Measurements from ENCODE around the gene PVALB. TPM values are rescaled to one million over a fixed set of nuclear protein-coding genes. Genes with fewer than 3 reads are reported as not detected.

PVALB gene
- total RNA-seq, 1 experiment from 2014 or later = not detected

DNA sequence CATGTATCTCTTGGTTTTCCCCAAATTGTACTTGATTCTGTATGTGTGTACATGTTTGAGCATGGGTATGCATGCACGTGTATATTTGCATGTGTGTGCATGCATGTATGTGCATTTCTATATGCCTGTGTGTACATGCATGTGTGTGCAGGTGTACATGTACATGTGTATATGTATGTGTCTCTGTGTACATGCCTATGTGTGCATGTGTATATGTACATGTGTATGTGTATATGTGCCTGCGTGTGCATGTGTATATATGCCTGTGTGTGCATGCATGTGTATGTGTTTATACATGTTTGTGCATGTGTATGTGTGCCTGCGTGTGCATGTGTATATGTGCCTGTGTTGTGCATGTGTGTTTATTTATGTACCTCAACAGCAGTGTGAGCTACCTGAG lies 38.6 kb upstream of the PVALB start:
- no peak overlapping the region for H3K4me3 ChIP-seq (replicated peaks in 1 of 2; ENCODE audit: low read depth in 1 of 2, low read length in 2 of 2)
- H3K79me2 ChIP-seq (ENCODE audit: insufficient read depth, low read length) = no peaks in the 10 kb centered on the region
- no peak for TF ChIP-seq JUND (IDR thresholded peaks at IDR 0.05)
- no peak for TF ChIP-seq SP1 (IDR thresholded peaks at IDR 0.05; ENCODE audit: low read depth)
- BruUV-seq (replicated peaks) = no TSS peak
- no peak overlapping the region for H3K9ac ChIP-seq (ENCODE audit: low read length)
- no peaks in the 10 kb centered on the region for H4K20me1 ChIP-seq (ENCODE audit: insufficient read depth)
- intact Hi-C loops (cut with micrococcal nuclease) = loop anchor here (10.0 kb wide), 1 partner anchor 339 kb away; no protein-coding TSS in a partner anchor
- H3K9me3 ChIP-seq (ENCODE audit: control insufficient read depth in 1 of 2, insufficient read depth in 1 of 2, low read depth in 1 of 2, low read length in 2 of 2) = no peaks in the 10 kb centered on the region
- H3K27ac ChIP-seq (ENCODE audit: low read depth, low read length) = no peak overlapping the region
- ChIA-PET RAD21 (ENCODE audit: low non-redundant PET in 1 of 2, low total read pairs in 2 of 2, uncharacterized antibody in 2 of 2, unreplicated experiment in 2 of 2) (no interaction called here), POLR2A (no interaction called here), CTCF (interaction anchor here (0.6 to 3.0 kb wide), 19 partner anchors 9 to 313 kb away, joined by 3 to 40 read pairs (median 5); partner anchors contain the start of gene IFT27)
- ATAC-seq (no peak), DNase-seq (ENCODE audit: low read depth, low spot score) (no peak)
- no peaks in the 10 kb centered on the region for H3K36me3 ChIP-seq (ENCODE audit: control insufficient read depth in 1 of 2, insufficient read depth in 2 of 2, low read length in 2 of 2)
- H3K4me2 ChIP-seq (ENCODE audit: low read length) = no peak overlapping the region
- no peak overlapping the region for H2AFZ ChIP-seq (ENCODE audit: low read depth, low read length, poor library complexity, severe bottlenecking)
- H3K9me2 ChIP-seq (ENCODE audit: insufficient read depth) = no peaks in the 10 kb centered on the region
- peaks cover 0 to 15% of the 10 kb centered on the region in 2 experiments; a peak in 1 of 4 replicates for H3K4me1 ChIP-seq (ENCODE audit: control insufficient read depth in 1 of 2, insufficient read depth in 2 of 2, low read length in 2 of 2)
- H3K27me3 ChIP-seq (ENCODE audit: insufficient read depth, low read length) = no peaks in the 10 kb centered on the region

DNA sequence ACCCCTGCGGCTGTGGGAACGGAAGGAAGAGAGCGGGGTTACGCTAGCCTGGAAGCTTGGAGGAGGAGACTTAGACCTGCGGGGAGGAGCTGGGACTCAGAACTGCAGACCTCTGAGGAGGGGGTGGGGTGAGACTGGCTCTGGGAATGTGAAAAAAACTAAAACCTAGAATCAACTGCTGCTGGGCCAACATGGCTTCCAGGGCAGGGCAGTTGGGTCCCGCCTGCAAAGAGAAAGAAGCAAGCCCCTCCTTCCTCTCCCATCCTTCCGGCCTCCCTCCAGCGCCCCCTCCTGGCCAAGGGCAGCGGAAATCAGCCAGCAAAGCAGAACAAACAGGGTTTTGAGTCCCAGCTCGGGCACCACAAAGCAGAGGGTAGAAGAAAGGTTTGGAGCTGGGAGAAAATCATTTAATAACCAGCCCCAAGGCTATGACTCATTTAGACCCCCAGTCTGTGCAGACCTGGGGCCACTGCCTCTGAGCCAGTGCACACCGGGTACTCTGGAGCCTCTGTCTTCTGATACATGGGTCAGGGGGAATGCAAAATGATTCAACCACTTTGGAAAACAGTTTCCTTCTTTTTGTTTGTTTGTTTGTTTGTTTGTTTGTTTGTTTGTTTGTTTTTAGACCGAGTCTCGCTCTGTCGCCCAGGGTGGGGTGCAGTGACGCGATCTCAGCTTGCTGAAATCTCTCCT lies 36.7 kb upstream of the PVALB start:
- TF ChIP-seq CBX3 (IDR thresholded peaks at IDR 0.05; ENCODE audit: low read depth) = peak; percentile 53; the same call in 1 of the 2 replicates
- TF ChIP-seq, protein P1, sequence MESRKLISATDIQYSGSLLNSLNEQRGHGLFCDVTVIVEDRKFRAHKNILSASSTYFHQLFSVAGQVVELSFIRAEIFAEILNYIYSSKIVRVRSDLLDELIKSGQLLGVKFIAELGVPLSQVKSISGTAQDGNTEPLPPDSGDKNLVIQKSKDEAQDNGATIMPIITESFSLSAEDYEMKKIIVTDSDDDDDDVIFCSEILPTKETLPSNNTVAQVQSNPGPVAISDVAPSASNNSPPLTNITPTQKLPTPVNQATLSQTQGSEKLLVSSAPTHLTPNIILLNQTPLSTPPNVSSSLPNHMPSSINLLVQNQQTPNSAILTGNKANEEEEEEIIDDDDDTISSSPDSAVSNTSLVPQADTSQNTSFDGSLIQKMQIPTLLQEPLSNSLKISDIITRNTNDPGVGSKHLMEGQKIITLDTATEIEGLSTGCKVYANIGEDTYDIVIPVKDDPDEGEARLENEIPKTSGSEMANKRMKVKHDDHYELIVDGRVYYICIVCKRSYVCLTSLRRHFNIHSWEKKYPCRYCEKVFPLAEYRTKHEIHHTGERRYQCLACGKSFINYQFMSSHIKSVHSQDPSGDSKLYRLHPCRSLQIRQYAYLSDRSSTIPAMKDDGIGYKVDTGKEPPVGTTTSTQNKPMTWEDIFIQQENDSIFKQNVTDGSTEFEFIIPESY (IDR thresholded peaks at IDR 0.05; ENCODE audit: extremely low read depth, insufficient replicate concordance, low read length) = no peak
- TF ChIP-seq JUND (IDR thresholded peaks at IDR 0.05) = no peak
- TF ChIP-seq EZH2phosphoT487 (IDR thresholded peaks at IDR 0.05; ENCODE audit: borderline replicate concordance) = no peak
- no peak for TF ChIP-seq ELF1 (IDR thresholded peaks at IDR 0.05; ENCODE audit: borderline replicate concordance, low read depth)
- TF ChIP-seq EZH2 (IDR thresholded peaks at IDR 0.05) = no peak
- no peak for TF ChIP-seq POLR2AphosphoS5 (IDR thresholded peaks at IDR 0.05; ENCODE audit: low read depth, low read length)
- peak; percentile 80 for TF ChIP-seq YY1 (IDR thresholded peaks at IDR 0.05; ENCODE audit: extremely low read depth, insufficient replicate concordance, low read depth, low read length)
- TF ChIP-seq SIN3A (IDR thresholded peaks at IDR 0.05; ENCODE audit: low read depth) = no peak
- TF ChIP-seq POLR2A (IDR thresholded peaks at IDR 0.05; ENCODE audit: borderline replicate concordance, extremely low read depth, insufficient read depth, insufficient read length) = no peak
- TF ChIP-seq, protein P2, sequence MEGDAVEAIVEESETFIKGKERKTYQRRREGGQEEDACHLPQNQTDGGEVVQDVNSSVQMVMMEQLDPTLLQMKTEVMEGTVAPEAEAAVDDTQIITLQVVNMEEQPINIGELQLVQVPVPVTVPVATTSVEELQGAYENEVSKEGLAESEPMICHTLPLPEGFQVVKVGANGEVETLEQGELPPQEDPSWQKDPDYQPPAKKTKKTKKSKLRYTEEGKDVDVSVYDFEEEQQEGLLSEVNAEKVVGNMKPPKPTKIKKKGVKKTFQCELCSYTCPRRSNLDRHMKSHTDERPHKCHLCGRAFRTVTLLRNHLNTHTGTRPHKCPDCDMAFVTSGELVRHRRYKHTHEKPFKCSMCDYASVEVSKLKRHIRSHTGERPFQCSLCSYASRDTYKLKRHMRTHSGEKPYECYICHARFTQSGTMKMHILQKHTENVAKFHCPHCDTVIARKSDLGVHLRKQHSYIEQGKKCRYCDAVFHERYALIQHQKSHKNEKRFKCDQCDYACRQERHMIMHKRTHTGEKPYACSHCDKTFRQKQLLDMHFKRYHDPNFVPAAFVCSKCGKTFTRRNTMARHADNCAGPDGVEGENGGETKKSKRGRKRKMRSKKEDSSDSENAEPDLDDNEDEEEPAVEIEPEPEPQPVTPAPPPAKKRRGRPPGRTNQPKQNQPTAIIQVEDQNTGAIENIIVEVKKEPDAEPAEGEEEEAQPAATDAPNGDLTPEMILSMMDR (IDR thresholded peaks at IDR 0.05 in 2 of 3, conservative IDR thresholded peaks at IDR 0.05 in 1 of 3; ENCODE audit: borderline replicate concordance in 1 of 3, insufficient read depth in 1 of 3, low read depth in 2 of 3, low read length in 2 of 3) = peak; percentile 62 to 93 (median 85)
- no peak for TF ChIP-seq ZNF274 (IDR thresholded peaks at IDR 0.05; ENCODE audit: low read depth, low read length)
- no peak for TF ChIP-seq FOSL1 (IDR thresholded peaks at IDR 0.05; ENCODE audit: low read depth)
- peak; percentile 42 for TF ChIP-seq RAD21 (IDR thresholded peaks at IDR 0.05; ENCODE audit: low read depth)
- TF ChIP-seq SP1 (IDR thresholded peaks at IDR 0.05; ENCODE audit: low read depth) = no peak
- ATAC-seq (peak; percentile 67), DNase-seq (ENCODE audit: low read depth, low spot score) (peak; percentile 40)
- ChIA-PET RAD21 (ENCODE audit: low non-redundant PET in 1 of 2, low total read pairs in 2 of 2, uncharacterized antibody in 2 of 2, unreplicated experiment in 2 of 2) (no interaction called here), CTCF (interaction anchor here (0.6 to 1.5 kb wide), 9 partner anchors 9 to 124 kb away, joined by 3 to 5 read pairs (median 4); no protein-coding TSS in a partner anchor), POLR2A (no interaction called here)
- H3K9me2 ChIP-seq (ENCODE audit: insufficient read depth) = no peaks in the 10 kb centered on the region
- H3K4me2 ChIP-seq (ENCODE audit: low read length) = no peak overlapping the region
- H2AFZ ChIP-seq (ENCODE audit: low read depth, low read length, poor library complexity, severe bottlenecking) = no peak overlapping the region
- H3K9ac ChIP-seq (ENCODE audit: low read length) = no peak overlapping the region
- intact Hi-C loops (cut with micrococcal nuclease) = loop anchor here (10.0 kb wide), 1 partner anchor 341 kb away; no protein-coding TSS in a partner anchor
- no peaks in the 10 kb centered on the region for H3K27me3 ChIP-seq (ENCODE audit: insufficient read depth, low read length)
- no peaks in the 10 kb centered on the region for H3K79me2 ChIP-seq (ENCODE audit: insufficient read depth, low read length)
- H3K36me3 ChIP-seq (ENCODE audit: control insufficient read depth in 1 of 2, insufficient read depth in 2 of 2, low read length in 2 of 2) = no peaks in the 10 kb centered on the region
- peaks cover 0 to 15% of the 10 kb centered on the region in 2 experiments; a peak in 1 of 4 replicates for H3K4me1 ChIP-seq (ENCODE audit: control insufficient read depth in 1 of 2, insufficient read depth in 2 of 2, low read length in 2 of 2)
- no peaks in the 10 kb centered on the region for H4K20me1 ChIP-seq (ENCODE audit: insufficient read depth)
- no TSS peak for BruUV-seq (replicated peaks)
- H3K4me3 ChIP-seq (replicated peaks in 1 of 2; ENCODE audit: low read depth in 1 of 2, low read length in 2 of 2) = no peak overlapping the region
- H3K27ac ChIP-seq (ENCODE audit: low read depth, low read length) = no peak overlapping the region
- no peaks in the 10 kb centered on the region for H3K9me3 ChIP-seq (ENCODE audit: control insufficient read depth in 1 of 2, insufficient read depth in 1 of 2, low read depth in 1 of 2, low read length in 2 of 2)

Data from HCT116 (cell line).